HG02884 (cell line): Measurements from ENCODE around the gene KIAA1549.

Experiments
- ATAC-seq: cut with Tn5 transposase; IDR thresholded peaks from one replicate; pipeline ENCODE4 v1.9.1; 2021; ENCODE audit warnings: mild to moderate bottlenecking, moderate library complexity; ENCODE audit not compliant: unreplicated experiment

Gene KIAA1549

DNA sequence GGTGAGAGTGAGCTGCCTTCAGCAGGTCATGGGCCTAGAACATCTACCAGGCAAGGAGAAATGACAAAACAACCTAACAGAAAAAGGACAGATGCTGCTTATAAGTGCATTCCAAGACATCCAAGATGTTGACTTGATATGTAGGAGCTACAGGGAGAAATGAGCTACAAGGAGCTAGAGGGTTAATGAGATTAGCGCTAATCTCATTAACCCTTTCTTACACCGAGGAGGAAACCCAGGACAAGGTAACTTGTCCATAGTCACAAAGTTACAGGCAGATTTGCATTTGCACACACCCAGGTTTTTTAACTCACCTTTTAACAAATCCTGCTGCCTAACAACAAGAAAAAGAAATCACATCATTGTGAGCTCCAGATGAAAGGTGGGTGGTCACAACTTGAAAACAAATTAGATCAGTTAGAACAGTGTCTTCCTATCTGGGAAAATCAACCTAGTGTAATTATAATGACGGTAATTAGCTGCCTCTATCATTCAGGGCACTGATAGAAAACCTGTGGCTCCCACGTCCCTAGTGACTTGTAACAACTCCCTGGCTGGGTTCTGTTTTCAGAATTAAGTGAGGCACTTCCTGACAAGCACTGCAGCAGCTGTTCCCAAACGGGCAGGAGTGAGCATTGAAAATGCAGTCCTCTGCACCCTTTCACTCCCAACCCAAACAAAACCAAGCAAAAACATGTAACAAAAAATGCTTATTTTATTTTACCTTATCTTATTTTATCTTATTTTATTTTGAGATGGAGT, 5.7 kb downstream of the KIAA1549 start:
- ATAC-seq: no peak

DNA sequence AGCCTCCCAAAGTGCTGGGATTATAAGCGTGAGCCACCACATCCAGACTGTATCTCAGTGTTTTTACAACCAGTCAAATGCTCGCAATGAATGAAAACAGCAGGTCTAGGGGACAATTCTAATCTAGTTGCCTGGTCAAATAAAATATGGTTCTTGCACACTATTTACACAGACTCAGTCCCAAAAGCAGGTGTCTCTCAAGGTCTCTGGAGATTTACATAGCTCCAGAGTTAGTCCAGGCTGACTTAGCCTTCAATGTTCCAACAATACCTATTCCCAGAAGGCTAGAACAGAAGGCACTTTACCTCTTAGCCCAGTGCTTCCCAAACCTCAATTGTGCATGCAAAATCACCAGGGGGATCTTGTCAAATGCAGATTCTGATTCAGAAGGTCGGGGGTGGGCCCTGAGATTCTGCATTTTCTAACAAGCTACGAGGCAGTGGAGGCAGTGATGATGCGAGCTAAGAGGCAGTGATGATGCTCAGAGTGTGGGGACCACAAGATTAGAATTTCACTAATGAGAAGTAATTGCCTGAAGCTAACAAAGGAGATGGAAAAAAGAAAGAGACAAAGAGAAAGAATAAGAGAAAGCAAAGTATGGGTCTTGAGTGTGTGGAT, 6.4 kb downstream of the KIAA1549 start:
- ATAC-seq: no peak

DNA sequence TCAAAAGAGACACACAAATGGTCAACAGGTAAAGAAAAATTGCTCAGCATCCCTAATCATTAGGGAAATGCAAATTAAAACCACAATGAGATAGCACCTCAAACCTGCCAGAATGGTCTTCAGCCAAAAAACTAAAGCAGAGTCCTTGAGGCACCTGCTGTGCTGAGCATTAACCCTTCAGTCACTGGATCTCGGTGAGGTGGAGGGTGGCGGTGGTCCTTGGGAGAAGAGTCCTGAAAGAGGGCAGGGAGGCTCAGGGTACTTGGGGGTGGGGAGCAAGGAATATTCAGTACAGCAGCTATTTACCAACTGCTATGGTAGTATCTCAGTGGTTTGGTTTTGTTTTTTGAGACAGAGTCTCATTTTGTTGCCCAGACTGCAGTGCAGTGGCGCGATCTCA, 7.1 kb downstream of the KIAA1549 start:
- ATAC-seq: no peak

GRCh38 chr7:138970952-138971351, 10.2 kb downstream of the KIAA1549 start:
- ATAC-seq: no peak

DNA sequence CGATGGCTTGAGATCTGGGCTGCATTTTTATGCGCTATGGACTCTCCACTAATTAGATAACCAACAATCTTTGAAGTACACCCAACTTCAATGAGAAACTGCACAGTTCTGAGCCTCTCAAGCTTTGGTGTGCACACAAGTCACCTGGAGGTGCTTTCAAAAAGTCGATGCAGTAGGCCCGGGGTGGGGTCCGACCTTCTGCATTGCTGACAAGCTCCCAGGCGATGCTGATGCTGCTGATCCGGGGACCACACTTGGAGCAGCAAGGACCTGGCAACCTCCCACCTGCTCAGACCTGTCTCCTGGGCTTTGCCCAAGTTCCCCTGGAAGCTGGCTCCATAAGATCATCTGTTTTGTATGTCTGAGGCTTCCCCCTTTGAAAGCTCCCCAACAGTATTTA, 10.7 kb downstream of the KIAA1549 start:
- ATAC-seq: no peak

DNA sequence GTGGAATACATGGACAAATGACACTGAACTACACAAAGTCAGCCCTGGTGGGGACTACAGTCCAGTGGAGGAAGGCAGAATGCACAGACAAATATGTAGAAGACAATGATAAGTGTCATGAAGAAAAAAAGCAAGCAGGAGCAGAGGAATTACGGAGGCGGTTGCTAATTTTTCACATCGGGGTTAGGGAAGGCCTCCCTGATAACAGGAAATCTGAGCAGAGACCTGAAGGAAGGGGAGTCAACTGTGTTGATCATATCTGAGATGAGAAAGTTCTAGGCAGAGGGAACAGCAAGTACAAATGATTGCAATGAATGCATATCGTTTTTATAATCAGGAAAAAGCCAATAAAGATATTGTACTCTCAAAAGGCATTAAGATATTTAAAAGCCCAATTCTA, 14.0 kb downstream of the KIAA1549 start:
- no peak for ATAC-seq

- no peak for ATAC-seq
Measured at GRCh38 chr7:138964624-138965436, 16.4 kb downstream of the KIAA1549 start.

GRCh38 chr7:138963675-138964074, 17.5 kb downstream of the KIAA1549 start:
- ATAC-seq: no peak

- no peak for ATAC-seq
Measured at GRCh38 chr7:138962561-138963270, 18.5 kb downstream of the KIAA1549 start.

GRCh38 chr7:138961159-138961558, 20.0 kb downstream of the KIAA1549 start:
- ATAC-seq: no peak

GRCh38 chr7:138958391-138958956, 22.7 kb downstream of the KIAA1549 start:
- no peak for ATAC-seq

GRCh38 chr7:138957753-138958390, 23.3 kb downstream of the KIAA1549 start:
- no peak for ATAC-seq

DNA sequence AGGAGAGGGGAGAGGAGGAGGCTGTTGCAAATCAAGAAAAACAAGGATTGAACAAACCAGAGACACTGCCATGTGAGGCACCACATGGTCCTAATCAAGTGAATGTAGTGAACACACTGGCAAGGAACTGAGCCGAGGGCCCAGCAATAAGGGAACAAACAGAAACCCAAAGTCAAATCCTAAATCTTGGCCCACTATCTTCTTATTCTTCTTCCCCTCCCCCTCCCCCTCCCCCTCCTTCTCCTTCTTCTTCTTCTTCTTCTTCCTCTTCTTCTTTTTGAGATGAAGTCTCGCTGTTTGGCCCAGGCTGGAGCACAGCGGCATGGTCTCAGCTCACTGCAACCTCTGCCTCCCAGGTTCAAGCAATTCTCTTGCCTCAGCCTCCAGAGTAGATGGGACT, 24.0 kb downstream of the KIAA1549 start:
- no peak for ATAC-seq

GRCh38 chr7:138954545-138955475, 26.4 kb downstream of the KIAA1549 start:
- no peak for ATAC-seq

GRCh38 chr7:138952791-138953190, 28.4 kb downstream of the KIAA1549 start:
- ATAC-seq: no peak

- ATAC-seq: no peak
Measured at GRCh38 chr7:138951953-138952352, 29.2 kb downstream of the KIAA1549 start.

DNA sequence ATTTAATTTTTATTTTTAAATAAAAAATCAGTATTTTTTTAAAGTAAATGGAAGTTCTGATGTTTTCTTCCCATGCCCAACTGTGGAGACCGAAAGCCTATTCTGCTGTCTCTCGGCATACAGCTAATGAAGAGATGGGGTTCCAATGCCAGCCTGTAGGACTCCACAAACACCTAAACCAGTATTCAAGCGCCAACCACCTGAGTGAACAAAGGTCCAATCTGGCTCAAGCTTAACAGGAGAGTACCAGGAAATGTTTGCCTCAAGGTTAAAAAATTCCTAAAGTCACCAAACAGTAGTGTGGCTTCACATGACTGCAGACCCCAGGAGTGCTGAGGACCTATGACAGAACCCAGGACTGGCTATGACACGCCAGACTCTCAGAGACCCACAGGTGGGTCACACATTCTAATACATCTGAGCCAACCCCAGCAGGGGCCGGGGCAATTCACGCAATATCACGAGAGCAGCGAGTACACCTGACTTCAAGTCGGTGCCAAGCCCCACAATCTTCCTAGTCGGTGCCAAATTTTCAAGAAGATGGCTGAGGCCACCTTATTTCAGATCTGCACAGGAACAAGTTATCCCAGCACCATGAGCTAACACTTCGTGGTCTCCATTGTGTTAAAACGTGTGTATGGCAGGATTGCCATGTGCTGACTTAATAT, 31.6 kb downstream of the KIAA1549 start:
- ATAC-seq: no peak

DNA sequence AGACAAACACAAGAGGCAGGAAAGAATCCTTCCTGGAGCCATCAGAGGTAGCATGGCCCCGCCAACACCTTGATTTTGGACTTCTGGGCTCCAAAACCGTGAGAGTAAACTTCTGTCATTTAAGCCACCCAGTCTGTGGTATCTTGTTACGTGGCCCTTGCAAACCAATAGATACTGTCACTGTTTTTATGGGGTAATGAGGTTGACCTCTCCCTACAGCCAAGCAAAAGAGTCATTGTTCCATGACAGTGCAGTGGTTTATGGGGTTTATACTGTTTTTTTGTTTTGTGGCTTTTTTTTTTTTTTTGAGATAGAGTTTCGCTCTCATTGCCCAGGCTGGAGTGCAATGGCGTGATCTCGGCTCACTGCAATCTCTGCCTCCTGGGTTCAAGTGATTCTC, 32.8 kb downstream of the KIAA1549 start:
- no peak for ATAC-seq

DNA sequence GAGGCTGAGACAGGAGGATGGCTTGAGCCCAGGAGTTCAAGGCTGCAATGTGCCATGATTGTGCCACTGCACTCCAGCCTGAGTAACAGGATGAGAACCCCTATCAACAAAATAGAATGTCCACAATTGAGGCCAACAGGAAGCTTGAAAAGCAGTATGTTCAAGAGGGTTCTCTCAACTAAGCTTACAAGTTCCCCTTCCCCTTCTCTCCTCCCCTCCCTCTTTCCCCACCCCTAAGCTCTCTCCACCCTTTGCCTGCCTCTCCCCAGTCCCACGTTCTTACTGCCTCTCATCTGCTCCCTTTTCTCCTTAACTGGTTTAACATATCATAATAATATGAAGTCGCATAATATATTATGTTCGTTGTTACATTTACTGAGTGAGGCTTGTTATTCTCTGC, 35.4 kb downstream of the KIAA1549 start:
- ATAC-seq: no peak
